Right lobe of liver (tissue), 4 donors: ENCODE measurements around the gene HMOX2.

ENCODE experiments used
- POLR2A ChIP-seq: fragments of 450-650 bp; IDR thresholded peaks from one replicate; pipeline ENCODE4 v1.6.1; 2017; ENCODE audit warnings: antibody characterized with exemption, mild to moderate bottlenecking
- TF ChIP-seq, protein P1 (sequence below), 4 donors: fragments of 200-600 bp in 3 of 4; fragments of 450-650 bp in 1 of 4; IDR thresholded peaks; one replicate each; pipeline versions ENCODE4 v1.5.1 to v1.8.0; 2016 to 2022; ENCODE audit warnings: antibody characterized with exemption in 4 of 4, mild to moderate bottlenecking in 2 of 4
- donor health status: DM: no; HTN: no; CAD: no.
- donor health status: DM: no; HTN: no; CAD: no.
- donor health status: DM: no; HTN: yes; CAD: no.

DNA sequence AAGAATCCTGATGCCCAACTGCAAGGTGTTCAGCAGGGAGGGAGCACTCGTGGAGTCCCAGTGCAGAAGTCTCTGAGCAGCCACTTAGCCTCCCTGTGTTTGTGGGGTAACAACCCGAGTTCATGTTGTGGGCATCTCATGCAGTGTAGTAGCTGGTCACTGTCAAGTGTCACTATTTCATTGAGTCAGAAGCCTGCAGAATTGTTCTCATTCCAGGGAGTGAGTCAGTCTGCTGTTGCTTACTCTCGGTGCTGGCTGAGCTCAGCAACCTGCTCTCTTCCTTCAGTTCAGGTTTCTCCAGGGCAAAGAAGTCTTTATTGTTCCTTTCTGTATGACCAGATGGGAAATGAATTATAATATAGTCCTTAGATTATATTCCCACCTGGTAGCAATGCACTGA lies 24.1 kb downstream of the HMOX2 start:
- TF ChIP-seq, protein P1, sequence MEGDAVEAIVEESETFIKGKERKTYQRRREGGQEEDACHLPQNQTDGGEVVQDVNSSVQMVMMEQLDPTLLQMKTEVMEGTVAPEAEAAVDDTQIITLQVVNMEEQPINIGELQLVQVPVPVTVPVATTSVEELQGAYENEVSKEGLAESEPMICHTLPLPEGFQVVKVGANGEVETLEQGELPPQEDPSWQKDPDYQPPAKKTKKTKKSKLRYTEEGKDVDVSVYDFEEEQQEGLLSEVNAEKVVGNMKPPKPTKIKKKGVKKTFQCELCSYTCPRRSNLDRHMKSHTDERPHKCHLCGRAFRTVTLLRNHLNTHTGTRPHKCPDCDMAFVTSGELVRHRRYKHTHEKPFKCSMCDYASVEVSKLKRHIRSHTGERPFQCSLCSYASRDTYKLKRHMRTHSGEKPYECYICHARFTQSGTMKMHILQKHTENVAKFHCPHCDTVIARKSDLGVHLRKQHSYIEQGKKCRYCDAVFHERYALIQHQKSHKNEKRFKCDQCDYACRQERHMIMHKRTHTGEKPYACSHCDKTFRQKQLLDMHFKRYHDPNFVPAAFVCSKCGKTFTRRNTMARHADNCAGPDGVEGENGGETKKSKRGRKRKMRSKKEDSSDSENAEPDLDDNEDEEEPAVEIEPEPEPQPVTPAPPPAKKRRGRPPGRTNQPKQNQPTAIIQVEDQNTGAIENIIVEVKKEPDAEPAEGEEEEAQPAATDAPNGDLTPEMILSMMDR (IDR thresholded peaks at IDR 0.05): no peak
- TF ChIP-seq POLR2A: no peak
